Stomach (tissue), 4 donors: Measurements from ENCODE around the gene IL1RAPL2.

Source experiments
- CTCF ChIP-seq, 7 experiments: fragments of 450-650 bp in 4 of 7; fragments of 200-600 bp in 3 of 7; sonication (generic) in 3 of 7; IDR thresholded peaks; one replicate each; pipeline ENCODE4 v1.5.1; 2016 to 2019; ENCODE audit warnings: antibody characterized with exemption in 7 of 7, control low read depth in 2 of 7, mild to moderate bottlenecking in 1 of 7
- POLR2A ChIP-seq, 4 donors: fragments of 450-650 bp; IDR thresholded peaks; one replicate each; pipeline ENCODE4 v1.6.1; 2016; ENCODE audit warnings: antibody characterized with exemption in 4 of 4, control low read depth in 2 of 4, mild to moderate bottlenecking in 1 of 4, moderate library complexity in 1 of 4
- POLR2AphosphoS5 ChIP-seq, 3 donors: sonication (generic); formaldehyde crosslinking; IDR thresholded peaks; one replicate each; pipeline ENCODE4 v1.6.1; 2016; ENCODE audit warnings: antibody characterized with exemption in 3 of 3

DNA sequence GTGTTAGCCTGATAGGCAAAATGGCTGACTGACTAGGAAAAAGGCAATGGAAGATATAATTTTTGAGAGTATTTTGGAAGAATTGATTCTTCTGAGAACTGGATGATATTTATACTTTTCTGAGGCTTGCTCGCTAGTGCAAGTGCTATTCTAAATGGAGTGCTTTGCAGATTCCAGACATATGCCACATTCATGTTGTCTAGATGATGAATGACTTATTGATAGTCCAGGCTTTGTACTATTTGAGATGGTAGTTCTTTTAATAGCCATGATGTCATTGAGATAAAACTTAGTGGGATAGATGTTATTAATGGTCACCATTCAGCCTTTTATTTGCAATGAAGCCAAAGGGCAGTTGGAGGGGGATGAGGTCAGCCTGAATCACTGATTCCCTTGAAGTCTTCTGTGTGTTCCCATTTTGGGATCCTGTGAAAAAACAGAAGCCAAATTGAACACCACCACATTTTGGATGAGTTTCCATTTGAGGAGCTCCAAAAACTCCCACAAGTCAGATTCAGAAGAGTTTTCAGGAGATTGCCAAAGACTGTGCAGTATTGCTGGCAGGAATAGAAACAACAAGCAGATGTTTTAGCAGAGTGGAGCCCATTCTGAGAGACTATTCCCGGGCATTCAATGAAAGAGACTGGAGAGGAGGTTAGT is 184.1 kb downstream of the IL1RAPL2 start:
- TF ChIP-seq POLR2A (IDR thresholded peaks at IDR 0.05) (no peak), CTCF (IDR thresholded peaks at IDR 0.05) (no peak), POLR2AphosphoS5 (IDR thresholded peaks at IDR 0.05) (no peak)
